NCI-H69 (cell line): ENCODE measurements around the gene CTXN1.
"Not testable (repeated sequence)": the region's sequence is repeated elsewhere in the genome, so short reads cannot be mapped to it uniquely, and the experiment has no call there.

ENCODE experiments used
- DNase-seq: peaks from one replicate; lab custom pipeline; 2025; lab: John Stamatoyannopoulos, UW

The CTXN1 gene

GRCh38 chr19:7925171-7925851 lies 624 bp downstream of the CTXN1 start:
- DNase-seq, result peak; percentile 84

- no peak for DNase-seq
Observed at GRCh38 chr19:7924651-7925170, 1.2 kb downstream of the CTXN1 start.

- DNase-seq, result no peak
Observed at GRCh38 chr19:7924241-7924640, 1.7 kb downstream of the CTXN1 start.

- no peak for DNase-seq
Observed at GRCh38 chr19:7923295-7924191, 2.4 kb downstream of the CTXN1 start.

GRCh38 chr19:7922836-7923195 lies 3.1 kb downstream of the CTXN1 start:
- no peak for DNase-seq

GRCh38 chr19:7921967-7922835 lies 3.7 kb downstream of the CTXN1 start:
- no peak for DNase-seq

- DNase-seq, result no peak
Observed at GRCh38 chr19:7921302-7921966, 4.5 kb downstream of the CTXN1 start.

- DNase-seq, result peak; percentile 100
Observed at GRCh38 chr19:7920519-7921301, 5.2 kb downstream of the CTXN1 start.

- DNase-seq, result peak; percentile 97
Observed at GRCh38 chr19:7919610-7920518, 6.1 kb downstream of the CTXN1 start, which contains the start of gene SNAPC2. Gene SNAPC2, plus strand, starts transcription at chr19:7920338. Its CDS starts 29 bp downstream, at chr19:7920367.

GRCh38 chr19:7918615-7919421 lies 7.1 kb downstream of the CTXN1 start:
- no peak for DNase-seq

GRCh38 chr19:7918062-7918614 lies 7.8 kb downstream of the CTXN1 start:
- DNase-seq, result not testable (repeated sequence)

GRCh38 chr19:7917267-7918061 lies 8.5 kb downstream of the CTXN1 start:
- peak; percentile 76 for DNase-seq

- DNase-seq, result no peak
Observed at GRCh38 chr19:7916955-7917266, 9.0 kb downstream of the CTXN1 start.

- DNase-seq, result peak; percentile 75
Observed at GRCh38 chr19:7916103-7916954, 9.6 kb downstream of the CTXN1 start.

- DNase-seq, result no peak
Observed at GRCh38 chr19:7915250-7916102, 10.5 kb downstream of the CTXN1 start.

GRCh38 chr19:7914598-7915045 lies 11.3 kb downstream of the CTXN1 start, which contains the start of gene TGFBR3L:
Gene TGFBR3L, plus strand, starts transcription at chr19:7914830.
- no peak for DNase-seq
